GM23338 (cell line): Measurements from ENCODE around the gene PUDP. TPM values are rescaled to one million over a fixed set of nuclear protein-coding genes. Genes with fewer than 3 reads are reported as not detected.
"Not testable (repeated sequence)": the region's sequence is repeated elsewhere in the genome, so short reads cannot be mapped to it uniquely, and the experiment has no call there.

ENCODE experiments used
- ATAC-seq: fragments of 200-7000 bp; cut with Tn5 transposase; 3 replicates; pipeline ENCODE4 v1.9.1; 2020
- DNase-seq: peaks from one replicate; pipeline ENCODE4 v3.0.0-alpha.2; 2015; ENCODE audit warnings: low spot score
- H2AFZ ChIP-seq: fragments of 200-600 bp; sonication (generic); 2 replicates; pipeline ENCODE4 v1.8.0; 2016; ENCODE audit warnings: antibody characterized with exemption, mild to moderate bottlenecking, moderate library complexity
- H3F3A ChIP-seq: fragments of 200-600 bp; sonication (generic); replicated peaks from 2 replicates; pipeline ENCODE4 v1.8.0; 2017; ENCODE audit warnings: antibody characterized with exemption, mixed run types, low read depth
- H3K27ac ChIP-seq: fragments of 200-600 bp; sonication (generic); 2 replicates; pipeline ENCODE4 v1.6.1; 2016; ENCODE audit warnings: low read depth
- H3K27me3 ChIP-seq: fragments of 200-600 bp; sonication (generic); 2 replicates; pipeline ENCODE4 v1.8.0; 2016; ENCODE audit warnings: mild to moderate bottlenecking, mixed run types, moderate library complexity; ENCODE audit not compliant: insufficient read depth
- H3K36me3 ChIP-seq: fragments of 200-600 bp; sonication (generic); 2 replicates; pipeline ENCODE4 v1.8.0; 2016; ENCODE audit warnings: mild to moderate bottlenecking; ENCODE audit not compliant: insufficient read depth
- H3K4me1 ChIP-seq: fragments of 200-600 bp; sonication (generic); 2 replicates; pipeline ENCODE4 v1.8.0; 2016; ENCODE audit warnings: mild to moderate bottlenecking, moderate library complexity; ENCODE audit not compliant: insufficient read depth
- H3K4me2 ChIP-seq: fragments of 200-600 bp; sonication (generic); 2 replicates; pipeline ENCODE4 v1.7.1; 2017; ENCODE audit warnings: mixed run types
- H3K4me3 ChIP-seq: fragments of 200-600 bp; sonication (generic); 2 replicates; pipeline ENCODE4 v1.6.1; 2016; ENCODE audit warnings: mixed run types
- H3K79me2 ChIP-seq: fragments of 200-600 bp; sonication (generic); replicated peaks from 2 replicates; pipeline ENCODE4 v1.8.0; 2017; ENCODE audit warnings: mild to moderate bottlenecking; ENCODE audit not compliant: insufficient read depth
- H3K9me2 ChIP-seq: fragments of 200-600 bp; sonication (generic); 2 replicates; pipeline ENCODE4 v1.8.0; 2017; ENCODE audit not compliant: insufficient read depth
- H4K20me1 ChIP-seq: fragments of 200-600 bp; sonication (generic); replicated peaks from 2 replicates; pipeline ENCODE4 v1.8.0; 2017; ENCODE audit warnings: mild to moderate bottlenecking; ENCODE audit not compliant: insufficient read depth
- H3K27ac Mint-ChIP-seq: 2 replicates; pipeline ENCODE4 v1.8.0; 2020; ENCODE audit warnings: inconsistent platforms, mild to moderate bottlenecking, moderate library complexity, mixed read lengths
- H3K27me3 Mint-ChIP-seq: 3 replicates; pipeline ENCODE4 v1.8.0; 2022; ENCODE audit warnings: low read depth, mild to moderate bottlenecking, moderate library complexity, mixed read lengths, inconsistent platforms; ENCODE audit not compliant: insufficient read depth, poor library complexity
- H3K36me3 Mint-ChIP-seq: 3 replicates; pipeline ENCODE4 v1.8.0; 2021; ENCODE audit warnings: low read depth, mild to moderate bottlenecking, inconsistent platforms, moderate library complexity, mixed read lengths
- H3K4me1 Mint-ChIP-seq: 3 replicates; pipeline ENCODE4 v1.8.0; 2020; ENCODE audit warnings: mild to moderate bottlenecking, inconsistent platforms, mixed read lengths
- H3K4me3 Mint-ChIP-seq: 3 replicates; pipeline ENCODE4 v1.8.0; 2021; ENCODE audit warnings: moderate library complexity, mild to moderate bottlenecking, inconsistent platforms, mixed read lengths
- H3K9me3 Mint-ChIP-seq: 3 replicates; pipeline ENCODE4 v1.8.0; 2020; ENCODE audit warnings: moderate library complexity, mild to moderate bottlenecking, inconsistent platforms, mixed read lengths
- CREB1 ChIP-seq: fragments of 250-450 bp; sonication (Bioruptor Pico); IDR thresholded peaks from 2 replicates; pipeline ENCODE4 v1.5.0; 2020; ENCODE audit warnings: low read depth, mild to moderate bottlenecking, moderate library complexity
- EZH2 ChIP-seq: fragments of 200-600 bp; sonication (generic); IDR thresholded peaks from one replicate; pipeline ENCODE4 v1.8.0; 2017; ENCODE audit warnings: antibody characterized with exemption, mild to moderate bottlenecking, low read depth; ENCODE audit not compliant: unreplicated experiment
- POLR2AphosphoS5 ChIP-seq: IDR thresholded peaks from 2 replicates; pipeline ENCODE4 v1.6.1; 2016; ENCODE audit warnings: antibody characterized with exemption, low read depth
- STAT1 ChIP-seq: IDR thresholded peaks from one replicate; pipeline ENCODE4 v1.6.1; 2016; ENCODE audit warnings: antibody characterized with exemption; ENCODE audit not compliant: unreplicated experiment
- ZNF114 ChIP-seq: fragments of 250-450 bp; sonication (Bioruptor Pico); IDR thresholded peaks from 2 replicates; pipeline ENCODE4 v1.5.0; 2020; ENCODE audit warnings: mild to moderate bottlenecking, moderate library complexity
- ZNF331 ChIP-seq: fragments of 250-450 bp; sonication (Bioruptor Pico); IDR thresholded peaks from 2 replicates; pipeline ENCODE4 v1.5.0; 2020; ENCODE audit warnings: low read depth, mild to moderate bottlenecking, moderate library complexity
- polyA plus RNA-seq: library from polyadenylated mRNA; unstranded; fragments of >200 nt; fragmentation: Nextera tagmentation; extraction: Ambion mirVana; gene quantifications from 2 replicates; pipeline ENCODE4 v1.2.1, GENCODE V29; 2016
- total RNA-seq: library from RNA; depleted of rRNA; stranded (reverse); fragments of >200 nt; shearing (Covaris generic); gene quantifications from 2 replicates; pipeline ENCODE4 v1.2.3, GENCODE V29; 2014
- TF ChIP-seq, protein P1 (sequence below): fragments of 250-450 bp; sonication (Bioruptor Pico); IDR thresholded peaks from 2 replicates; pipeline ENCODE4 v1.5.0; 2020; ENCODE audit warnings: mild to moderate bottlenecking, moderate library complexity

PUDP gene
- total and polyA plus RNA-seq, 2 experiments from 2014 or later, result 17.2 to 22.4 TPM

DNA sequence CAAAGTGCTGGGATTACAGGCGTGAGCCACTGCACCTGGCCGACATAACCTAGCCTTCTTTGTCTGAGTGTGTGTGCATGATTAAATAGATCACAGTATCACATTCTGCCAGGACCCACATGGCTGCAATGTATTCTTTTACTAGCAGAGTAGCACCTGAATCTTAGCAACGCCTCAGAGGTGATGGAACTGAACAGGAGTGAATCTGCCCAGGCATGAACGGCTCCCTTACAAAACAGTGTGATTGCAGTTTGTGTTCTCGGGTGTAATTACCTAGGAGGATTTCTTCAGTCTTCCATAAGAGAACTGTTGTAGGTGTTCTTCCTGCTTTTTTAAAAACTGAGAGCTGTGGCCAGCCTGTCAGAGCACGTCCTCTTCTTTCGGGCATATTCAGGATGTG is 123.1 kb downstream of the PUDP start (continued):
- TF ChIP-seq, protein P1, sequence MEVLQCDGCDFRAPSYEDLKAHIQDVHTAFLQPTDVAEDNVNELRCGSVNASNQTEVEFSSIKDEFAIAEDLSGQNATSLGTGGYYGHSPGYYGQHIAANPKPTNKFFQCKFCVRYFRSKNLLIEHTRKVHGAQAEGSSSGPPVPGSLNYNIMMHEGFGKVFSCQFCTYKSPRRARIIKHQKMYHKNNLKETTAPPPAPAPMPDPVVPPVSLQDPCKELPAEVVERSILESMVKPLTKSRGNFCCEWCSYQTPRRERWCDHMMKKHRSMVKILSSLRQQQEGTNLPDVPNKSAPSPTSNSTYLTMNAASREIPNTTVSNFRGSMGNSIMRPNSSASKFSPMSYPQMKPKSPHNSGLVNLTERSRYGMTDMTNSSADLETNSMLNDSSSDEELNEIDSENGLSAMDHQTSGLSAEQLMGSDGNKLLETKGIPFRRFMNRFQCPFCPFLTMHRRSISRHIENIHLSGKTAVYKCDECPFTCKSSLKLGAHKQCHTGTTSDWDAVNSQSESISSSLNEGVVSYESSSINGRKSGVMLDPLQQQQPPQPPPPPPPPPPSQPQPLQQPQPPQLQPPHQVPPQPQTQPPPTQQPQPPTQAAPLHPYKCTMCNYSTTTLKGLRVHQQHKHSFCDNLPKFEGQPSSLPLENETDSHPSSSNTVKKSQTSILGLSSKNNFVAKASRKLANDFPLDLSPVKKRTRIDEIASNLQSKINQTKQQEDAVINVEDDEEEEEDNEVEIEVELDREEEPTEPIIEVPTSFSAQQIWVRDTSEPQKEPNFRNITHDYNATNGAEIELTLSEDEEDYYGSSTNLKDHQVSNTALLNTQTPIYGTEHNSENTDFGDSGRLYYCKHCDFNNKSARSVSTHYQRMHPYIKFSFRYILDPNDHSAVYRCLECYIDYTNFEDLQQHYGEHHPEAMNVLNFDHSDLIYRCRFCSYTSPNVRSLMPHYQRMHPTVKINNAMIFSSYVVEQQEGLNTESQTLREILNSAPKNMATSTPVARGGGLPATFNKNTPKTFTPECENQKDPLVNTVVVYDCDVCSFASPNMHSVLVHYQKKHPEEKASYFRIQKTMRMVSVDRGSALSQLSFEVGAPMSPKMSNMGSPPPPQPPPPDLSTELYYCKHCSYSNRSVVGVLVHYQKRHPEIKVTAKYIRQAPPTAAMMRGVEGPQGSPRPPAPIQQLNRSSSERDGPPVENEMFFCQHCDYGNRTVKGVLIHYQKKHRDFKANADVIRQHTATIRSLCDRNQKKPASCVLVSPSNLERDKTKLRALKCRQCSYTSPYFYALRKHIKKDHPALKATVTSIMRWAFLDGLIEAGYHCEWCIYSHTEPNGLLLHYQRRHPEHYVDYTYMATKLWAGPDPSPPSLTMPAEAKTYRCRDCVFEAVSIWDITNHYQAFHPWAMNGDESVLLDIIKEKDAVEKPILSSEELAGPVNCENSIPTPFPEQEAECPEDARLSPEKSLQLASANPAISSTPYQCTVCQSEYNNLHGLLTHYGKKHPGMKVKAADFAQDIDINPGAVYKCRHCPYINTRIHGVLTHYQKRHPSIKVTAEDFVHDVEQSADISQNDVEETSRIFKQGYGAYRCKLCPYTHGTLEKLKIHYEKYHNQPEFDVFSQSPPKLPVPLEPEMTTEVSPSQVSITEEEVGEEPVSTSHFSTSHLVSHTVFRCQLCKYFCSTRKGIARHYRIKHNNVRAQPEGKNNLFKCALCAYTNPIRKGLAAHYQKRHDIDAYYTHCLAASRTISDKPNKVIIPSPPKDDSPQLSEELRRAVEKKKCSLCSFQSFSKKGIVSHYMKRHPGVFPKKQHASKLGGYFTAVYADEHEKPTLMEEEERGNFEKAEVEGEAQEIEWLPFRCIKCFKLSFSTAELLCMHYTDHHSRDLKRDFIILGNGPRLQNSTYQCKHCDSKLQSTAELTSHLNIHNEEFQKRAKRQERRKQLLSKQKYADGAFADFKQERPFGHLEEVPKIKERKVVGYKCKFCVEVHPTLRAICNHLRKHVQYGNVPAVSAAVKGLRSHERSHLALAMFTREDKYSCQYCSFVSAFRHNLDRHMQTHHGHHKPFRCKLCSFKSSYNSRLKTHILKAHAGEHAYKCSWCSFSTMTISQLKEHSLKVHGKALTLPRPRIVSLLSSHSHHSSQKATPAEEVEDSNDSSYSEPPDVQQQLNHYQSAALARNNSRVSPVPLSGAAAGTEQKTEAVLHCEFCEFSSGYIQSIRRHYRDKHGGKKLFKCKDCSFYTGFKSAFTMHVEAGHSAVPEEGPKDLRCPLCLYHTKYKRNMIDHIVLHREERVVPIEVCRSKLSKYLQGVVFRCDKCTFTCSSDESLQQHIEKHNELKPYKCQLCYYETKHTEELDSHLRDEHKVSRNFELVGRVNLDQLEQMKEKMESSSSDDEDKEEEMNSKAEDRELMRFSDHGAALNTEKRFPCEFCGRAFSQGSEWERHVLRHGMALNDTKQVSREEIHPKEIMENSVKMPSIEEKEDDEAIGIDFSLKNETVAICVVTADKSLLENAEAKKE (CRISPR knock-in tag), result no peak
- TF ChIP-seq ZNF114 (CRISPR knock-in tag), result no peak
- TF ChIP-seq STAT1, result no peak
- TF ChIP-seq ZNF331 (CRISPR knock-in tag), result no peak

DNA sequence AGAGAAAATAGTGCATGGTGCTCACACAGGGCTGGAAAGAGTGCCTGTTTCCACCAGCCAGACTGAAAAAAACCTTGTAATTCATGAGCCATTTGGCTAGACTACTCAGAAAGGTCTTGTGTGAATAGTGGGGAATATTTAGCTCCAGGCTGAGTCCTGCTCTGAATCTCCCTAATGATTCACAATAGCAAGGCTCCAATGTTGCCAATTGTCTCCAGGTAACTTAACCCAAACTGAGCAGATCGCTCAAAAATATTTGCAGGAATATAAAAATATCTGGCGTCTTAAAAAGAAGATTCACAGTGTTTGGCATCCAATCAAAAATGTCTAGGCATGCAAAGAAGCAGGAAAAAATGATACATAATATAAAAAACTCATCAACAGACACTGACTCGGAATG is 125.0 kb downstream of the PUDP start:
- H3K27ac ChIP-seq, ATAC-seq, H2AFZ ChIP-seq, H3F3A ChIP-seq, H3K4me2 ChIP-seq, H3K27me3 Mint-ChIP-seq, H3K9me3 Mint-ChIP-seq, H3K27me3 ChIP-seq, H3K9me2 ChIP-seq, H3K4me3 Mint-ChIP-seq, H3K36me3 ChIP-seq, DNase-seq, H3K79me2 ChIP-seq, H3K36me3 Mint-ChIP-seq, H3K4me1 ChIP-seq, H4K20me1 ChIP-seq, H3K4me3 ChIP-seq, H3K27ac Mint-ChIP-seq, H3K4me1 Mint-ChIP-seq: not testable (repeated sequence)

DNA sequence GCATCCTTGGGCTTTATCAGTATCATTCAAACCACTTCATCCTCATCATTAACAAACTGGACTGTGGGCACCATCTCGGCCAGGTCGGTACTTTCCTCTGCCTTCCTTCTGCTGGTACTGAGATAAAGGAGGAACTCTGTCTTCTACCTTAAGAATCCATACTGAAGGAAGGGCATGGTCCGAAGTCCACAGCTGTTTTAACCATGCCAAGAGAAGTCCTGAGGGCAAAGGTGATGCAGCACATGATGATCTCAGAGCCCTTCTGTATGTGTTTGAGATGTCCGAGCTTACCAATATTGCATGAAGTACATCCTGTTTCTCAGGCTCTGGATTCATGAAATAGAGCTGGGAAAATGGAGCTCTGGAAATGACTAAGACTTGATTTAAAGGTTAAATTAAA is 126.0 kb downstream of the PUDP start:
- no peaks in the 10 kb centered on the region for H3K9me3 Mint-ChIP-seq
- no peak for TF ChIP-seq CREB1 (CRISPR knock-in tag)
- no peak for TF ChIP-seq EZH2
- no peak for TF ChIP-seq ZNF114 (CRISPR knock-in tag)
- TF ChIP-seq POLR2AphosphoS5, result no peak

More for the DNA sequence above, 126.0 kb downstream of the PUDP start:
- Histone ChIP-seq H3K27ac (no peak overlapping the region), H4K20me1 (no peaks in the 10 kb centered on the region), H3K36me3 (no peaks in the 10 kb centered on the region), H3K27me3 (no peaks in the 10 kb centered on the region), H3K4me3 (no peak overlapping the region), H3K4me1 (no peaks in the 10 kb centered on the region), H3K9me2 (no peaks in the 10 kb centered on the region), H3K79me2 (no peaks in the 10 kb centered on the region), H3K4me2 (no peak overlapping the region), H3F3A (no peaks in the 10 kb centered on the region), H2AFZ (no peak overlapping the region)
- H3K4me1 Mint-ChIP-seq, result no peaks in the 10 kb centered on the region
- H3K27ac Mint-ChIP-seq, result no peak overlapping the region
- no peaks in the 10 kb centered on the region for H3K27me3 Mint-ChIP-seq
- H3K4me3 Mint-ChIP-seq, result no peak overlapping the region
- ATAC-seq (no peak), DNase-seq (no peak)
- no peaks in the 10 kb centered on the region for H3K36me3 Mint-ChIP-seq
